ENCODE measurements around the gene RPA1.
A peak's percentile ranks its signal among the peaks of the same experiment; 100 is the strongest.
"Not testable (repeated sequence)": the region's sequence is repeated elsewhere in the genome, so short reads cannot be mapped to it uniquely, and the experiment has no call there.

The RPA1 gene

GRCh38 chr17:1813088-1813487, 16.7 kb upstream of the RPA1 start:
- no peak for DNase-seq (ENCODE audit: low read depth in 2 of 2)

GRCh38 chr17:1820528-1821252, 9.1 kb upstream of the RPA1 start:
- no peak for DNase-seq (ENCODE audit: low read depth in 2 of 2)

- DNase-seq (ENCODE audit: low read depth in 2 of 2) = no peak
Measured at GRCh38 chr17:1829216-1829591, 601 bp upstream of the RPA1 start.

DNA sequence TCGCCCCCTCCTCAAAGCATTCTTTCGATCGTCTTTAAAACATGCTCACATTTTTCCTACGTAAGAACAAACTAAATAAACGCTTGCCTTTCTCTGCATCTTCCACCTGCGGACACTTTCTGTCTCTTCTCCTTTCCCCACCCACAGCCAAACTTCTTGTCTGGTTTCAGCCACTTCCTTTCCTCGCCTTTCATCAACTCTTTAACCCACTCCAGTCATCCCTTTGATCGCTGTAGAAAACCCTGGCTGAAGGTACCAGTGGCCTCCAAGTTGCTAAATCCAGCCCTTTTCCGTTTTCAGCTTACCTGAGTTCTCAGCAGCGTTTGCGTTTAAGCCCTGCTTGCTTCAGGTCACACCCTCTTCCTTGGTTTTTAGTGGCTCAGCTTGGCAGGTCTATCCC, 483 bp downstream of the RPA1 start:
- DNase-seq (ENCODE audit: low read depth in 2 of 2) = no peak

- no peak for DNase-seq (ENCODE audit: low read depth in 2 of 2)
Measured at GRCh38 chr17:1834380-1835149, 4.8 kb downstream of the RPA1 start.

DNA sequence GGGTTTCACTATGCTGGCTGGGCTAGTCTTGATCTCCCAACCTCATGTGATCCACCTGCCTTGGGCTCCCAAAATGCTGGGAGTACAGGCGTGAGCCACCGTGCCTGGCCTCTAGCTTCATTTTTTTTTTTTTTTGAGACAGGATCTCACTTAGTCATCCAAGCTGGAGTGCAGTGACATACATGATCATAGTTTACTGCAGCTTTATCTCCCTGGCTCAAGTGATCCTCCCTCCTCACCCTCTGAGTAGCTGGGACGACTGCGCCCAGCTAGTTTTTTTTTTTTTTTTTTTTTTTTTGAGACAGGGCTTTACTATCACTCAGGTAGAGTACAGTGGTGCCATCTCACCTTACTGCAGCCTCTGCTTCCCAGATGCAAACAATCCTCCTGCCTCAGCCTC, 9.7 kb downstream of the RPA1 start:
- DNase-seq (ENCODE audit: low read depth in 2 of 2) = no peak

DNA sequence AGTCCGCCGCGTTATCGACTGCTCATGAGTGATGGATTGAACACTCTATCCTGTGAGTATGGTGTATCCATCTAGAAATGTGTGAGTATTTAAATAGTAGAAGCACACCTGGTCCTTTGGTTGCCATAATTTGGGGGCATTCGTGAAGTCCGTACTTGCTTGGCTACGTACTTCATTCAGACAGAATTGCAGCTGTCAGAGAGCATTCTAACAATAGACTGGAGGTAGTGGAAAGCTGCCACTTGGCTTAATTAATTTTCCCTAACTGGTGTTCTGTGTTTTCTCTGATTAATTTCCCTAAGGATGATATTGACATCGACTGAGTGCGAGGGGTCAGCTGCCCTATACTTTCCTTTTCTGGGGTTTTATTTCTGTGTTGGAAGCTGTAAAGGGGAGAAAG, 14.1 kb downstream of the RPA1 start:
- DNase-seq (ENCODE audit: low read depth in 2 of 2) = no peak

DNA sequence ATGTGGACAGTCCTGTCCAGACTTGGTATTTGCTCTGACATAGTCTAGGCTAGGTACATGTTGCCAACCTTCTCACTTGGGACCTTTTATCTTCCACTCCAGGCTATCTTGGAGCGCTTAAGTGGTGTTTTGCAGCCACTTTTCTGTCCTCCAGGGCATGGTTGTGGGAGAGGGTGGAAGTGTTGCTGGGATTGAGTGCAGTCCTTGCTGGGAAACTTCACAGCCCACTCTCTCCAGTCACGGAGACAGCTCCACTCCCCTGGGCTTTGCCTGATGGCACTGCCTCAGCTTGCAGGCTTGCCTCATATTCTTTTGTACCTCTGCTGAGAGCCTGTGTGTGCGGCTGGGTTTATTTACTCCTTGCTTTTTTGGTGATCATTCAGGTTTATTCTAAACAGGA, 17.4 kb downstream of the RPA1 start:
- no peak for DNase-seq (ENCODE audit: low read depth in 2 of 2)

DNA sequence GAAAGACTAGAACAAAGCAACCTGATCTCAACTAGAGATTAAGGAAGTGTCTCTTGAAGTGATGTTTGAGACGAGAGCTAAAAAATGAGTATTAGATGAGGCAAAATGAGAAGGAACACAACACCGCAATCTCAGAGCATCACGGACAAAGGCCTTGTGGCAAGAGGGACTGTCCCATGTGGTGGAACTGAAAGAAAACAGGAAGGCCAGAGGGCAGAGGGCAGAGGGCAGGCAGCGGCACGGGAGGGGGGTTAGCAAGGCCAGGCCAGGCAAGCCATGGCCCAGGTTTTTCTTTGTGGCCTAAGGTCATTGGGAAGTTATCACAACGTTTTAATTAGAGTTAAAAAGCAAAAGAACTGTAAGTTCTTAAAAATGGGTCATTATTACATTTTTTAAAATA, 22.5 kb downstream of the RPA1 start:
- no peak for DNase-seq (ENCODE audit: low read depth in 2 of 2)

DNA sequence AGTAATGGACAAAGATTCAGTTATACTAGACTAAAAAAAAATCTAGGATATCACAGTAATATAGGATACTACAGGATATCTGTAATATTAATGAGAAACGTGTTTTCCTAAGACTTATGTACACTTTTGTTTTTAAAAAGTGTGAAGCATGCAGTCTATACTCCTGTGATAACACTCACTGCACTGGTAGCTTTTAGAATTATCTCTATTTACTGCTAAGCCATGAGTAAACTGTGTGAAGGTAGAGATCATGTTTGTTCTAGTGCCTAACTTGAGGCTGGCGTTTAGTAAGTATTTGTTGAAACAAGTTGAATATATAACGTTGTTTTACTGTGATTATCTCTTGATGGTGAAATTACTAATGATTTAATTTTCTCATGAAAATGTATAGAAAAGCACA, 23.9 kb downstream of the RPA1 start:
- DNase-seq (ENCODE audit: low read depth in 2 of 2) = no peak

DNA sequence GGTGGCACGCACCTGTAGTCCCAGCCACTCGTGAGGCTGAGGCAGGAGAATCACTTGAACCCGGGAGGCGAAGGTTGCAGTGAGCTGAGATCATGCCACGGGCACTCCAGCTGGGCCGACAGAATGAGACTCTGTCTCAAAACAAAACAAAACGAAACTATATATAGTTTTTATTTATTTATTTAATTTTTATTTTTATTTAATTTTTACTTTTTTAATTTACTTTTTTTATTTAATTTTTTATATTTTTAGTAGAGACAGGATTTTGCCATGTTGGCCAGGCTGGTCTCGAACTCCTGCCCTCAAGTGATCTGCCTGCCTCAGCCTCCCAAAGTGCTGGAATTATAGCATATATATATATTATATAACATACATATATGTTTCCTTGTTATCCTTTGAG, 26.7 kb downstream of the RPA1 start:
- DNase-seq (ENCODE audit: low read depth in 2 of 2) = not testable (repeated sequence)

GRCh38 chr17:1860978-1861377, 31.2 kb downstream of the RPA1 start:
- no peak for DNase-seq (ENCODE audit: low read depth in 2 of 2)

- no peak for DNase-seq (ENCODE audit: low read depth in 2 of 2)
Measured at GRCh38 chr17:1861391-1862010, 31.7 kb downstream of the RPA1 start.

- peak; percentile 32 to 59 for DNase-seq (ENCODE audit: low read depth in 2 of 2)
Measured at GRCh38 chr17:1865252-1866037, 35.6 kb downstream of the RPA1 start.

- DNase-seq (ENCODE audit: low read depth in 2 of 2) = no peak
Measured at GRCh38 chr17:1867307-1867706, 37.5 kb downstream of the RPA1 start.

GRCh38 chr17:1868090-1868489, 38.3 kb downstream of the RPA1 start:
- DNase-seq (ENCODE audit: low read depth in 2 of 2) = no peak

- DNase-seq (ENCODE audit: low read depth in 2 of 2) = no peak
Measured at GRCh38 chr17:1870592-1870991, 40.8 kb downstream of the RPA1 start.

GRCh38 chr17:1871756-1872155, 42.0 kb downstream of the RPA1 start:
- DNase-seq (ENCODE audit: low read depth in 2 of 2) = no peak

GRCh38 chr17:1872254-1872653, 42.4 kb downstream of the RPA1 start:
- DNase-seq (ENCODE audit: low read depth in 2 of 2) = no peak

DNA sequence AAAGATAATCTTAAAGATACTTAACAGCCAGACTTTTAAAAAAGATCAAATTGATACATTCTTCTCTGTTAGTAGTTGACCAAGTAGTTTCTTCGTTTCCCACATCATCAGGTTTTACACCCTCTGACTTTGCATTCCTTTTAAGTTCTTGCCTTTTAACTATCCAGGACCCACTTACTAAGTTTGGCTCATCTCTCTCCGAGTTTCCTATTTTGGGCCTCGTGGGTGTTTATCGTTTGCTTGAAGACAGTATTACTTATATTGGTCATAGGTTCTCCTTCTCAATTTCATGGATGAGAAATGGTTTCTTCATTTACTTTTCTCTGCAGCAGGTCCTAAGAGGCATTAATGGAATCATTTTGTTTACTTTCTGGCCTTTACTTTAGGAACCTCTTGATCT, 43.2 kb downstream of the RPA1 start:
- no peak for DNase-seq (ENCODE audit: low read depth in 2 of 2)

GRCh38 chr17:1873418-1873817, 43.6 kb downstream of the RPA1 start:
- DNase-seq (ENCODE audit: low read depth in 2 of 2) = no peak

DNA sequence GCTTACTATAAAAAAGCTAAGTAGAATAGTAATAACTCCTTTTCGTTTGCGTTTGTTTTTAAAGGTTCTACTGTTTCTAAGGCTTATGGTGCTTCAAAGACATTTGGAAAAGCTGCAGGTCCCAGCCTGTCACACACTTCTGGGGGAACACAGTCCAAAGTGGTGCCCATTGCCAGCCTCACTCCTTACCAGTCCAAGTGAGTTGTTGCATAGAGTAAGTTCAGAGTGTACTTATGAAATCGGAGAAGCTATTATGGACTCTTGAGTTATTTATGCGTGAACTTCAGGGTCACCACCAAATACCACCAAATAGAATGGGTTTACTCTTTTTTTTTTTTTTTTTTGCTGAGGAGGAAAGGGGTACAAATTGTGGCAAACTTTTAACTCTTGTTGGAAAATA, 45.8 kb downstream of the RPA1 start:
- DNase-seq (ENCODE audit: low read depth in 2 of 2) = no peak
